Fibroblast of the aortic adventitia (primary cell): ENCODE data around the gene SFXN2. TPM values are rescaled to one million over a fixed set of nuclear protein-coding genes. Genes with fewer than 3 reads are reported as not detected.

ENCODE experiments used
- DNase-seq: peaks from one replicate; pipeline ENCODE4 v3.0.0-alpha.2; 2010; ENCODE audit warnings: low read depth
- H3K4me3 ChIP-seq: 2 replicates; pipeline ENCODE4 v1.5.1; 2011; ENCODE audit warnings: low read depth, mild to moderate bottlenecking, control low read depth, low read length, moderate library complexity
- total RNA-seq: library from RNA; depleted of rRNA; stranded (reverse); fragments of >200 nt; gene quantifications from 2 replicates; pipeline ENCODE4 v1.2.3, GENCODE V29; 2012; ENCODE audit warnings: low replicate concordance
- TF ChIP-seq, protein P1 (sequence below): IDR thresholded peaks from 2 replicates; pipeline ENCODE4 v1.5.1; 2011; ENCODE audit warnings: mild to moderate bottlenecking, low read length, control low read depth, inconsistent platforms; ENCODE audit not compliant: insufficient read depth

SFXN2 gene
- total RNA-seq, 1 donor: 3.8 TPM

DNA sequence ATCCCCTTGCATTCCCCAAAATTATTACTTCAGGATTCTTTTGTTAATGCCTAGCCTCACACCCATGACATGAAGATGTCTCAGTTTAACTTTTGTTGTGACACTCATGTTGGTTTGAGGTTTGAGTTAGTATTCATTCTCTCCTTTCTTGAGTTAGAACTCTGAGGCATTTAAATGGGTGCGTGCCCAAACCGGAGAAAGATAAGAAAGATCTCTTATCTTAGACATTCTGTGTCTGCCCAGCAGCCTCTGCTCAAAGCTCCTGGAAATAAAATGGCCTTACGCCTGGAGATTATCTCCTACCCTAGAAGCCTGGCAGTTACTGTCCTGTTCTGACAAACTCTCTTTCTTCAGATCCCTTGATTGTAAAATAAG is 55.7 kb downstream of the SFXN2 start:
- no peak overlapping the region for H3K4me3 ChIP-seq
- no peak for DNase-seq
- TF ChIP-seq, protein P1, sequence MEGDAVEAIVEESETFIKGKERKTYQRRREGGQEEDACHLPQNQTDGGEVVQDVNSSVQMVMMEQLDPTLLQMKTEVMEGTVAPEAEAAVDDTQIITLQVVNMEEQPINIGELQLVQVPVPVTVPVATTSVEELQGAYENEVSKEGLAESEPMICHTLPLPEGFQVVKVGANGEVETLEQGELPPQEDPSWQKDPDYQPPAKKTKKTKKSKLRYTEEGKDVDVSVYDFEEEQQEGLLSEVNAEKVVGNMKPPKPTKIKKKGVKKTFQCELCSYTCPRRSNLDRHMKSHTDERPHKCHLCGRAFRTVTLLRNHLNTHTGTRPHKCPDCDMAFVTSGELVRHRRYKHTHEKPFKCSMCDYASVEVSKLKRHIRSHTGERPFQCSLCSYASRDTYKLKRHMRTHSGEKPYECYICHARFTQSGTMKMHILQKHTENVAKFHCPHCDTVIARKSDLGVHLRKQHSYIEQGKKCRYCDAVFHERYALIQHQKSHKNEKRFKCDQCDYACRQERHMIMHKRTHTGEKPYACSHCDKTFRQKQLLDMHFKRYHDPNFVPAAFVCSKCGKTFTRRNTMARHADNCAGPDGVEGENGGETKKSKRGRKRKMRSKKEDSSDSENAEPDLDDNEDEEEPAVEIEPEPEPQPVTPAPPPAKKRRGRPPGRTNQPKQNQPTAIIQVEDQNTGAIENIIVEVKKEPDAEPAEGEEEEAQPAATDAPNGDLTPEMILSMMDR: no peak

DNA sequence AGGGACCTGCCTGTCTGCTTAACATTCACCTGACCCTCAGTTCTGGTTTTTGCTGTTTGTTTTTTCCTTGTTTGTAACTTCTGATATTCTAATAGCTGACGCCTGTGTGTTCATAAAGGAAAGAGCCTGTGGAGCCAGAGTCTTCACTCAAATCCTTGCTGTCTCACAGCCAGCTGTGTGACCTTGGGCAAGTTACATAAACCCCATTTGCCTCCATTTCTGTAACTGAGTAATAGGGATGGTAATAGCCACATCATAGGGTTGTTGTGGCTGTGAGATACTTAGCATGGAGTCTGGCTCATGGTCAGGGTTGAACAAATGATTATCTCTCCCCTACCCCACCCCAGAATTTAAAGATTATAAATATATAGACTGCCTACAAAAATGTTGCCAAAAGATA is 56.4 kb downstream of the SFXN2 start:
- DNase-seq: no peak
- H3K4me3 ChIP-seq: no peak overlapping the region
- TF ChIP-seq, protein P1: no peak

DNA sequence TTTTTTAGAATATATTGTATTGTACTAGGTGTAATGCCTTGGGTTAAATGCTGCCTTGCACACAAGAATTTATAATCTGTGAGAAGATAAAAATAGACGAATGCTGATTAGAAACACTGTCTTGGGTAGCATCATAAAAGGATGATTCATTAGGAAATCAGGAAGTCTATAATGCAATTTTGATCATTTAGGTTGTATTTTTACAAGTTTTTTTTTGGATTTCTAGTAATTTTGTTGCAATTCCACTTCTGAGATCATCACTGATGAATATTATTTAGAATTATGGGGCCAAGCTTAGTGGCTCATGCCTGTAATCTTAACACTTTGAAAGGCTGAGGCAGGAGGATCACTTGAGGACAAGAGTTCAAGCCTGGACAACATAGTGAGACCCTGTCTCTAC is 58.9 kb downstream of the SFXN2 start:
- TF ChIP-seq, protein P1: no peak
- H3K4me3 ChIP-seq: no peak overlapping the region
- no peak for DNase-seq

DNA sequence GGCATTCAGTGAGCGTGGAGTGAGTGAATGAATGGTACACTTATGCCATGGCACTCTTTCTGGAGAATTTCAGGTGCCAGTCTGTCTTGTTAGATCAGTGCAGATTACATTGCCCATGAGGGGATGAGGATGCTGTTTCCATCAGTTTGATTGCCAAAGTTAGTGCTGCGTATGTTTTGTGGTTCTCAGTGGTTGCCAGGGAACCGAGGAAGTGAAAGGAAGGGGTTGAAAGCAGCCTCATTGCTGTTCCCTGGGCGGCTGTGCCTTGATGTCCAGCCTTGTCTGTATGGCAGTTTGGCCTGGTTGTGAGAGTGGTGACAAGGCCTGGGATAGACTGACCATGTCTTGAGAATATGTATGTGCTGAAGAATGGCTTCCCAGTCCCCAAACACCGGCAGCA is 59.5 kb downstream of the SFXN2 start:
- no peak overlapping the region for H3K4me3 ChIP-seq
- TF ChIP-seq, protein P1: no peak
- DNase-seq: no peak

DNA sequence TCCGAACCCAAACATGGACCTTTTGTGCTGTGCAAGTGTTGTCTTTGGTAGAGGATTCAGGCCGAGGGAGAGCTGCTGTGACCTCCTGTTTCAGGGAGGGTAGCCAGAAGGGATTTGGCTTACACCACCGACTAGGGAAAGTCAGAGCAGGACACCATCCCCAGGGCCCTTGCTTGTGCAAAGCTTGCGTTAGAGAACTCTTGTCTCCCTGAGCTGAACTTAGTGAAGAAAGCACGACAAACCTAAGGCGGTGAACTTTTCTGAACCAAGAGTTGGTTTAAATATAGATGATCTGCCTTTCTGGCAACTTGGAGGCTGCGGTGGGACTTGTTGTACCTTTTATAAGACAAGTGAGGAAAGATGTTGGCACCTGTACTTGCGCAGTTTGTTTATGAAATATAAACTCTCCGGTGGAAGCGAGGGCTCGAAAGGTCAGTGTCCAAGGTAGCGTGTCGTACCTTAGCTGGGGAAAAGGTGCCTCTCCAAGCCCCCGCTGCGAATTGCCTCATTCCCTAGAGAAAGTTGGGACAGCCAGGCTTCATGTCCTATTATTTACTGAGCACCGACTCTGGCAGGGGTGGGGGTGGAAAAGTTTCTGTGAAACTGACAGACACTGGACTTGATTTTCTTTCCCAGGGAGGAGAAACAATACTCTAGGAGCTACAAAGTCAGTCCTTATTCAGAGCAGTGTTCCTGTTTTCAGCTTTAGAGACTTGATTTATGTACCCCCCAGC is 60.9 kb downstream of the SFXN2 start:
- peak overlapping the region; percentile 51 for H3K4me3 ChIP-seq
- TF ChIP-seq, protein P1: no peak
- DNase-seq: peak; percentile 79

DNA sequence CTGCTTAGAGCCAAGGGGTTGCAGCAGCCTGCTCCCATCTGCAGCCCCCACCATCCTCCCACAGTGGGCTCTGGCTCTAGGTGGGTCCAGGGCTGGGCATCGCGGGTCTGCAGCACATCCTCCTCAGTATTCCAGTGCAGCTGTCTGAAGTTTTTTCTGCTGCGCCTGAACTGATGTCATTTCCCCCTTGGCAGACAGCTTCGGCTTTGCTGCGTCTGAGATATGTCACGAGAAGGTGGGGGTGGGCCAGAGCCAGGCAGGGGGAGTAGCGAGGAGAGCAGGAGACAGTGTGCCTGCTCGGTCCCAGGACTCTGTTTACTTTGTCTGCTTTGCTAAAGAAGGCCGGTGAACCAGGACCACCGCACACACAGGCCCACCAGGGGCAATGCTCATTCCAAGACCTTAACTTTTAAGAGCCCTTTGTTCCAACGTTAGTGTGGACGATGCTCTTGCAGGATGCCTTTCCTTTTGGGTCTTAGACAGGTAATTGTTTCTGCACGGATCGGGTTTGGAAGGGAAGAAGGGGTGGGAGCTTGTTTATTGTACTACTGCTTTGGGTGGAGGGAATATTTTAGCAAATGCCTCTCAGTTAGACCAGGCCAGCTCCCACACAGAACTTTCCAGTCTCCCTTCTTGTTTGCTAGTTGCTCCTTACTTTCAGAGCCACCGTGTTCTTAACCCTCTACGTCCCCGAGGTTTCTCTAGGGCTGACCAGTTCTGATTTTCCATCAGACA is 61.7 kb downstream of the SFXN2 start:
- H3K4me3 ChIP-seq: peak overlapping the region; percentile 51
- peak; percentile 91 for DNase-seq
- TF ChIP-seq, protein P1: no peak
